ENCODE measurements around the gene TEX38. TPM values are rescaled to one million over a fixed set of nuclear protein-coding genes. Genes with fewer than 3 reads are reported as not detected.

The TEX38 gene
- polyA plus RNA-seq, 2 of the 4 experiments (the other 2 are of a cell fraction): not detected

- no peaks in the 10 kb centered on the region for H3K4me1 ChIP-seq
- WGBS (ENCODE audit: missing lambda C conversion rate): 91% methylated on average over 6 of the region's 6 CpGs
- no peak overlapping the region for H3K4me2 ChIP-seq
- FAIRE-seq: no peak
- ChIA-PET CTCF (no interaction called here), POLR2A (no interaction called here)
- DNase-seq (ENCODE audit: low read depth in 1 of 2, low spot score in 1 of 2): no peak
- H3K4me3 ChIP-seq: no peak overlapping the region
- no peak for TF ChIP-seq RFX5 (IDR thresholded peaks at IDR 0.05)
- TF ChIP-seq ZNF302 (CRISPR knock-in tag; IDR thresholded peaks at IDR 0.05): no peak
- TF ChIP-seq ATOH8 (CRISPR knock-in tag; IDR thresholded peaks at IDR 0.05; ENCODE audit: low read depth): no peak
- TF ChIP-seq MAX (IDR thresholded peaks at IDR 0.05): no peak
- no peak for TF ChIP-seq CBX2 (IDR thresholded peaks at IDR 0.05; ENCODE audit: borderline replicate concordance, low read depth)
- no peak for TF ChIP-seq NR3C1 (IDR thresholded peaks at IDR 0.05)
- no peak for TF ChIP-seq ZC3H11A (IDR thresholded peaks at IDR 0.05)
- TF ChIP-seq KDM5A (IDR thresholded peaks at IDR 0.05): no peak
- TF ChIP-seq MAZ (IDR thresholded peaks at IDR 0.05; ENCODE audit: borderline replicate concordance, low read depth, low read length): no peak
- TF ChIP-seq HOXB13 (CRISPR knock-in tag; IDR thresholded peaks at IDR 0.05; ENCODE audit: low read depth): no peak
- no peak for TF ChIP-seq PBX3 (IDR thresholded peaks at IDR 0.05)
- TF ChIP-seq CBX8 (IDR thresholded peaks at IDR 0.05): no peak
- TF ChIP-seq, protein P1, sequence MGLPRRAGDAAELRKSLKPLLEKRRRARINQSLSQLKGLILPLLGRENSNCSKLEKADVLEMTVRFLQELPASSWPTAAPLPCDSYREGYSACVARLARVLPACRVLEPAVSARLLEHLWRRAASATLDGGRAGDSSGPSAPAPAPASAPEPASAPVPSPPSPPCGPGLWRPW (IDR thresholded peaks at IDR 0.05): no peak
- TF ChIP-seq CHD2 (IDR thresholded peaks at IDR 0.05; ENCODE audit: low read length, partially characterized antibody): no peak
- no peak for TF ChIP-seq MYC (IDR thresholded peaks at IDR 0.05; ENCODE audit: borderline replicate concordance, low read length)
- no peak for TF ChIP-seq BHLHE40 (IDR thresholded peaks at IDR 0.05; ENCODE audit: low read depth, low read length)
- no peak for TF ChIP-seq RNF2 (IDR thresholded peaks at IDR 0.05; ENCODE audit: borderline replicate concordance, low read depth)
- no peak overlapping the region for H3K27ac ChIP-seq
- no peaks in the 10 kb centered on the region for H3K9me3 ChIP-seq
- no peak for ATAC-seq
These were observed 8.3 kb downstream of the TEX38 start for GRCh38 chr1:46679789-46680573.

GRCh38 chr1:46681333-46682034 lies 9.8 kb downstream of the TEX38 start:
- DNase-seq (ENCODE audit: low read depth in 1 of 2, low spot score in 1 of 2) (no peak), ATAC-seq (no peak), FAIRE-seq (no peak)
- ChIA-PET CTCF (no interaction called here), POLR2A (no interaction called here)
- TF ChIP-seq PHF8 (IDR thresholded peaks at IDR 0.05; ENCODE audit: borderline replicate concordance, low read depth) (no peak), KDM5A (IDR thresholded peaks at IDR 0.05) (no peak)
- Histone ChIP-seq H3K4me3 (no peak overlapping the region), H3K4me2 (no peak overlapping the region), H3K4me1 (no peaks in the 10 kb centered on the region), H3K27ac (no peak overlapping the region), H3K9me3 (no peaks in the 10 kb centered on the region)
- WGBS (ENCODE audit: missing lambda C conversion rate): 90% methylated on average over 1 of the region's 1 CpG

GRCh38 chr1:46682064-46682463 lies 10.4 kb downstream of the TEX38 start:
- FAIRE-seq: no peak
- ATAC-seq: no peak
- no peak overlapping the region for H3K4me3 ChIP-seq
- ChIA-PET POLR2A (no interaction called here), CTCF (no interaction called here)
- TF ChIP-seq CEBPB (IDR thresholded peaks at IDR 0.05) (no peak), FOSL2 (IDR thresholded peaks at IDR 0.05) (no peak), FOSL2 (CRISPR knock-in tag; IDR thresholded peaks at IDR 0.05) (no peak), RCOR1 (IDR thresholded peaks at IDR 0.05; ENCODE audit: low read depth, low read length) (no peak), ATOH8 (CRISPR knock-in tag; IDR thresholded peaks at IDR 0.05; ENCODE audit: low read depth) (no peak), BHLHE40 (IDR thresholded peaks at IDR 0.05; ENCODE audit: low read depth, low read length) (no peak), HOXB5 (CRISPR knock-in tag; IDR thresholded peaks at IDR 0.05) (no peak), CBX8 (IDR thresholded peaks at IDR 0.05) (no peak), MYC (IDR thresholded peaks at IDR 0.05; ENCODE audit: borderline replicate concordance, low read length) (no peak), EP300 (IDR thresholded peaks at IDR 0.05) (no peak), HDAC2 (IDR thresholded peaks at IDR 0.05) (no peak), RARB (CRISPR knock-in tag; IDR thresholded peaks at IDR 0.05) (no peak)
- TF ChIP-seq, protein P2, sequence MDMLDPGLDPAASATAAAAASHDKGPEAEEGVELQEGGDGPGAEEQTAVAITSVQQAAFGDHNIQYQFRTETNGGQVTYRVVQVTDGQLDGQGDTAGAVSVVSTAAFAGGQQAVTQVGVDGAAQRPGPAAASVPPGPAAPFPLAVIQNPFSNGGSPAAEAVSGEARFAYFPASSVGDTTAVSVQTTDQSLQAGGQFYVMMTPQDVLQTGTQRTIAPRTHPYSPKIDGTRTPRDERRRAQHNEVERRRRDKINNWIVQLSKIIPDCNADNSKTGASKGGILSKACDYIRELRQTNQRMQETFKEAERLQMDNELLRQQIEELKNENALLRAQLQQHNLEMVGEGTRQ (IDR thresholded peaks at IDR 0.05): no peak
- H3K27ac ChIP-seq: no peak overlapping the region
- no peak for DNase-seq (ENCODE audit: low read depth in 1 of 2, low spot score in 1 of 2)
- H3K4me1 ChIP-seq: no peaks in the 10 kb centered on the region
- H3K9me3 ChIP-seq: no peaks in the 10 kb centered on the region
- 14% methylated on average over 1 of the region's 1 CpG for WGBS (ENCODE audit: missing lambda C conversion rate)
- no peak overlapping the region for H3K4me2 ChIP-seq

All from A549 (cell line).